Heart left ventricle (tissue), 16 donors: ENCODE measurements around the gene LRRC41. TPM values are rescaled to one million over a fixed set of nuclear protein-coding genes. Genes with fewer than 3 reads are reported as not detected.
A peak's percentile ranks its signal among the peaks of the same experiment; 100 is the strongest.
"Not testable (repeated sequence)": the region's sequence is repeated elsewhere in the genome, so short reads cannot be mapped to it uniquely, and the experiment has no call there.

Experiments used
- ATAC-seq, 4 donors: fragments of 200-7000 bp; cut with Tn5 transposase; one replicate each; pipeline ENCODE4 v1.9.1; 2020 to 2022; ENCODE audit warnings: moderate library complexity in 4 of 4, mild to moderate bottlenecking in 3 of 4, moderate number of reproducible peaks in 1 of 4
- DNase-seq, 5 donors: peaks; one replicate each; pipeline ENCODE4 v3.0.0-alpha.2; 2020
- H3K27ac ChIP-seq, 12 donors: fragments of 200-600 bp; sonication (generic) in 4 of 12; one replicate each; pipeline versions ENCODE4 v1.5.0 to v1.8.0; 2016 to 2022; ENCODE audit warnings: mild to moderate bottlenecking in 2 of 12
- H3K27me3 ChIP-seq, 9 donors: fragments of 200-600 bp; sonication (generic) in 2 of 9; one replicate each; pipeline versions ENCODE4 v1.5.1 to v1.8.0; 2016 to 2022; ENCODE audit warnings: mild to moderate bottlenecking in 3 of 9
- H3K36me3 ChIP-seq, 9 donors: fragments of 200-600 bp; sonication (generic) in 2 of 9; one replicate each; pipeline versions ENCODE4 v1.5.0 to v1.8.0; 2018 to 2022; ENCODE audit warnings: mild to moderate bottlenecking in 2 of 9
- H3K4me1 ChIP-seq, 12 donors: fragments of 200-600 bp; sonication (generic) in 4 of 12; one replicate each; pipeline versions ENCODE4 v1.5.0 to v1.8.0; 2016 to 2022; ENCODE audit warnings: mild to moderate bottlenecking in 3 of 12
- H3K4me3 ChIP-seq, 12 donors: fragments of 200-600 bp; sonication (generic) in 4 of 12; one replicate each; pipeline versions ENCODE4 v1.5.0 to v1.8.0; 2017 to 2022; ENCODE audit warnings: mild to moderate bottlenecking in 9 of 12, moderate library complexity in 4 of 12
- H3K9me3 ChIP-seq, 12 donors: fragments of 200-600 bp; sonication (generic) in 4 of 12; one replicate each; pipeline versions ENCODE4 v1.5.0 to v1.8.0; 2016 to 2022; ENCODE audit warnings: mild to moderate bottlenecking in 1 of 12
- POLR2A ChIP-seq, 2 donors: fragments of 450-650 bp; IDR thresholded peaks; one replicate each; pipeline ENCODE4 v1.6.1; 2017; ENCODE audit warnings: antibody characterized with exemption in 2 of 2, mild to moderate bottlenecking in 2 of 2, moderate library complexity in 2 of 2
- WGBS, 4 donors: extraction: QIAGEN DNeasy Blood & Tissue Kit in 2 of 4; methylation state at CpG; one replicate each; pipeline versions ENCODE4 v1.1.5 to v1.1.7; 2013 to 2018; 5-methylcytosine and 5-hydroxymethylcytosine counted together
- intact Hi-C, 10 donors: fragments of 100-400 bp; cut with DNase I; formaldehyde crosslinking; loops; one replicate each; pipeline versions ENCODE4 v1.11.1 to v1.14.2; 2022
- polyA plus RNA-seq, 2 donors: library from polyadenylated mRNA; stranded (reverse); fragments of 200-250 nt; gene quantifications; one replicate each; pipeline ENCODE4 v1.2.3, GENCODE V29; 2013
- total RNA-seq, 9 donors: library from RNA; depleted of rRNA in 2 of 9; stranded (reverse); fragments of >200 nt in 2 of 9; fragmentation: NEBNext Ultra II Directional in 3 of 9; extraction: Animal tissue kit (Norgen Biotek cat#: 25700) in 3 of 9; gene quantifications; one replicate each; pipeline versions ENCODE4 v1.1.0 to v1.2.4, GENCODE V29; 2016 to 2023
- TF ChIP-seq, protein P1 (sequence below), 12 donors: fragments of 200-600 bp; sonication (generic) in 4 of 12; IDR thresholded peaks; one replicate each; pipeline versions ENCODE4 v1.5.0 to v1.8.0; 2018 to 2022; ENCODE audit warnings: antibody characterized with exemption in 12 of 12, mild to moderate bottlenecking in 5 of 12
- donor health status: ischemic (EF 13 %, LVEDD 7.1; RV severe dilation, severe dysfunction).
- donor health status: healthy with polysubstance abuse.
- donor health status: DM: no; HTN: yes; CAD: no.
- donor health status: DM: no; HTN: no; CAD: no.
- donor health status: ischemic (EF 25% LVEDD 6.9; RV normal size, moderate dysfunction).
- donor health status: ischemic (EF 25% LVEDD 5.7; RV mildly dilated, moderate dysfunction).
- donor health status: healthy.
- donor health status: DM: yes; HTN: yes; CAD: no.
- donor health status: ischemic (EF 35%, LVEDD 5.7; RV mildly dilated, moderate dysfunction).
- donor health status: nonischemic (EF 11% LVEDD 7.7; RV severe dilation, severe dysfunction).
- donor health status: DM: yes; HTN: yes; CAD: no.
- donor health status: PGD.
- donor health status: ischemic (EF 29% LVEDD 5.4; RV normal size, mild dysfunction).
- donor health status: nonischemic (EF 23%, LVEDD 6.1; RV moderate dilation, normal function).

The LRRC41 gene
- total and polyA plus RNA-seq, 11 donors: 17.4 to 60.5 (median 44.1) TPM

DNA sequence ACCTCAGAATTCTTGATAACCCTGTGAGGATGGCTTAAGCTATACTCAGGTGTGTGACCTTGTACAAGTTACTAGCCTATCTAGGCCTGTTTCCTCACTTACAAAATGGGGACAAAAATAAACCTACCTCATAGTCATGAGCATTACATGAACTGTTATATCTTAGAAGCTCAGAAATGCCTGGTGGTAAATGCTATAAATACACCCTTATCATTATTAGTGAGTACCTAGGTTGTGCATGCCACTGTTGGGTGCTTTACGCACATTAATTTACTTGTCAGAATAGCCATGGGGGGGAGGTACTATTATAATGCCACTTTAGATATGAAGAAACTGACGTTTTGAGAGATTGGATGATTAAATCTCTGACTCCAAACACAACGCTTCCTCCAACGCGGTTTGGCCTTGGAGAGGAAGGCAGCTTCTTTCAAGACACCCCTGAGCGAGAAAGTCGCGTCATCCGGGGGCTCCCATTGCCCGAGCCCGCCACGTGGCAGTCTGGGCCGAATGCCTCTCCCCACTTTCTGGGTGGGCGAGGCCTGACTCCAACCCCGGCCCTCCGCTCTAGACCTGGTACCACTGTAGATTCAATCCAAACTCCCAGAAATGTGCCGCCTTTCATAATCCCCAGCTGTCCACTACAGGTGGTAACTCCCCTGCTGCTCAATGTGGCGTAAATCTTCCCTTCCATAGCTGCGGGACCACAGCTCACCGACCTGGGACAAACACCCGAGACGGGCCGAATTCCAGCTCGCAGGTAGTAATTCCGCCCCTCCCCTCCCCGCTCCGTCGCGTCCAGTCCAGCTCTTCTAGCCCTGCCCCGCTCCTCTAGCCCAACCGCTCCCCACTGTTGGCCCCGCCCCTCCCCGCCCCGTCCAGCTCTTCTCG lies 56.6 kb downstream of the LRRC41 start:
- H3K4me3 ChIP-seq: peak overlapping the region; percentile 28 to 81 (median 69)
- 2 to 4% (median 3%) methylated on average over 29 to 35 of the region's 35 CpGs for WGBS, 4 donors
- no peaks in the 10 kb centered on the region for H3K27me3 ChIP-seq
- peaks cover 0 to 18% (median 7%) of the 10 kb centered on the region in 12 donors for H3K4me1 ChIP-seq
- DNase-seq (peak; percentile 43 to 74 (median 59)), ATAC-seq (peak; percentile 85 to 92 (median 90))
- no peaks in the 10 kb centered on the region for H3K36me3 ChIP-seq
- peak overlapping the region; percentile 53 to 95 (median 82) for H3K27ac ChIP-seq
- TF ChIP-seq POLR2A (IDR thresholded peaks at IDR 0.05): peak in 1 of 2 donors; percentile 64
- TF ChIP-seq, protein P1, sequence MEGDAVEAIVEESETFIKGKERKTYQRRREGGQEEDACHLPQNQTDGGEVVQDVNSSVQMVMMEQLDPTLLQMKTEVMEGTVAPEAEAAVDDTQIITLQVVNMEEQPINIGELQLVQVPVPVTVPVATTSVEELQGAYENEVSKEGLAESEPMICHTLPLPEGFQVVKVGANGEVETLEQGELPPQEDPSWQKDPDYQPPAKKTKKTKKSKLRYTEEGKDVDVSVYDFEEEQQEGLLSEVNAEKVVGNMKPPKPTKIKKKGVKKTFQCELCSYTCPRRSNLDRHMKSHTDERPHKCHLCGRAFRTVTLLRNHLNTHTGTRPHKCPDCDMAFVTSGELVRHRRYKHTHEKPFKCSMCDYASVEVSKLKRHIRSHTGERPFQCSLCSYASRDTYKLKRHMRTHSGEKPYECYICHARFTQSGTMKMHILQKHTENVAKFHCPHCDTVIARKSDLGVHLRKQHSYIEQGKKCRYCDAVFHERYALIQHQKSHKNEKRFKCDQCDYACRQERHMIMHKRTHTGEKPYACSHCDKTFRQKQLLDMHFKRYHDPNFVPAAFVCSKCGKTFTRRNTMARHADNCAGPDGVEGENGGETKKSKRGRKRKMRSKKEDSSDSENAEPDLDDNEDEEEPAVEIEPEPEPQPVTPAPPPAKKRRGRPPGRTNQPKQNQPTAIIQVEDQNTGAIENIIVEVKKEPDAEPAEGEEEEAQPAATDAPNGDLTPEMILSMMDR (IDR thresholded peaks at IDR 0.05): no peak
- intact Hi-C loops: loop anchor here in 8 of 10 donors (1.0 to 10.0 kb wide), 6 partner anchors 54 to 101 kb away; partner anchors contain the start of genes NSUN4 (in 3 of the 8), LRRC41 (in 2 of the 8) and UQCRH (in 2 of the 8)
- no peaks in the 10 kb centered on the region for H3K9me3 ChIP-seq

DNA sequence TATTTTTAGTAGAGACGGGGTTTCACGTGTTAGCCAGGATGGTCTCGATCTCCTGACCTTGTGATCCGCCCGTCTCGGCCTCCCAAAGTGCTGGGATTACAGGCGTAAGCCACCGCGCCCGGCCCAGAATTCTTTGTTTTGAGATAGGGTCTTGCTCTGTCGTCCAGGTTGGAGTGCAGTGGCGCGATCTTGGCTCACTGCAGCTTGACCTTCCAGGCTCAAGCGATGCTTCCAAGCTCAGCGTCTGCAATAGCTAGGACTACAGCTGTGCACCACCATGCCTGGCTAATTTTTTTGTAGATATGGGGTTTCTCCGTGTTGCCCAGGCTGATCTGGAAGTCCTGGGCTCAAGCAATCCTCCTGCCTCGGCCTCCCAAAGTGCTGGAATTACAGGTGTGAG lies 57.3 kb downstream of the LRRC41 start:
- H3K36me3 ChIP-seq, H3K27me3 ChIP-seq, ATAC-seq, H3K9me3 ChIP-seq: not testable (repeated sequence)
- Histone ChIP-seq H3K27ac (peak overlapping the region in 10 of 12 donors; percentile 74 to 95 (median 85)), H3K4me1 (peaks cover 0 to 18% (median 7%) of the 10 kb centered on the region in 12 donors), H3K4me3 (peak overlapping the region in 1 of 12 donors; percentile 74)
- intact Hi-C loops: loop anchor here in 8 of 10 donors (2.0 to 10.0 kb wide), 5 partner anchors 55 to 101 kb away; partner anchors contain the start of genes NSUN4 (in 3 of the 8), LRRC41 (in 2 of the 8) and UQCRH (in 2 of the 8)
- 87 to 91% (median 88%) methylated on average over 16 to 17 of the region's 17 CpGs for WGBS, 4 donors
- DNase-seq: peak in 1 of 5 donors; percentile 30

DNA sequence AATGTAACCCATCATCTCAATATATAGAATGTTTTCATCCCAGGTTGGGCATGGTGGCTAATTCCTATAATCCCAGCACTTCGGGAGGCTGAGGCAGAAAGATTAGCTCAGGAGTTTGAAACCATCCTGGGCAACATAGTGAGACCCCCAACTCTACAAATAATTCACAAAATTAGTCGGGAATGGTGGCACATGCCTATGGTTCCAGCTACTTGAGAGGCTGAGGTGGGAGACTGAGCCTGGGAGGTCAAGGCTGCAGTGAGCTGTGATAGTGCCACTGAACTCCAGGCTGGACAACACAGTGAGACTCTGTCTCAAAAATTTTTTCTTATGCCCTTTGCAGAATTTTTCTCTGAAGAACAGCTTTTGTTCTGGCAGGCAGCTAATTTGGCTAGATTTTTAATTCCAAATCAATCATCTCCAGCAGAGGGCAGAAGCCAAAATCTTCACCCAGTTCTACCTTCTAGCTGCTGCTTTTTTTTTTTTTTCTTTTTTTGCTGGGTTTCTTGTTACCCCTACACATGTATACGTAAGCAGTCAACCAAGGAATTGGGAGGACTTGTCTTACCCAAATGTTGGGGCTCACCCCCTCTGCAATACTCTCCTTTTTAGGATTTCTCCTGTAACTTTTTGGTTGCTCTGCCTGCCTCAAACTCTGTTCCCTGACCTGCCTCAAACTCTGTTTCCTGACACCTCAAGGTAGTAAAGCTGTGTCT lies 58.6 kb downstream of the LRRC41 start:
- H3K27ac ChIP-seq: no peak overlapping the region

DNA sequence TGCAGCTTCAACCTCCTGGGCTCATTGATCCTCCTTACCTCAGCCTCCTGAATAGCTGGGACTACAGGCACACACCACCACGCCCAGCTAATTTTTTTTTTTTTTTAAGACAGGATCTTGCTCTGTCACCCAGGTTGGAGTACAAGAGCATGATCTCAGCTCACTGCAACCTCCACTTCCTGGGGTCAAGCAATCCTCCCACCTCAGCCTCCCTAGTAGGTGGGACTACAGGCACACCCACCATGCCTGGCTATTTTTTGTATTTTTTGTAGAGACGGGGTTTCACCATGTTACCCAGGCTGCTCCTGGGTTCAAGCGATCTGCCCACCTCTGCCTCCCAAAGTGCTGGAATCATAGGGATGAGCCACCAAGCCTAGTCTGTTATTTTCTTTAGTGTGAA lies 59.6 kb downstream of the LRRC41 start:
- not testable (repeated sequence) for H3K27ac ChIP-seq, ATAC-seq, H3K4me3 ChIP-seq, DNase-seq, H3K27me3 ChIP-seq, H3K9me3 ChIP-seq, H3K36me3 ChIP-seq
- peaks cover 0 to 18% (median 7%) of the 10 kb centered on the region in 12 donors for H3K4me1 ChIP-seq
- WGBS, 4 donors: 86 to 94% (median 89%) methylated on average over 3 of the region's 3 CpGs
- intact Hi-C loops: loop anchor here in 1 of 10 donors (10.0 kb wide), 1 partner anchor 61 kb away; the partner anchor contains the start of genes LRRC41 and UQCRH

More for the DNA sequence above, 58.6 kb downstream of the LRRC41 start:
- no peak for TF ChIP-seq POLR2A (IDR thresholded peaks at IDR 0.05)
- TF ChIP-seq, protein P1 (IDR thresholded peaks at IDR 0.05): peak in 9 of 12 donors; percentile 11 to 41 (median 27)
- no peaks in the 10 kb centered on the region for H3K36me3 ChIP-seq
- DNase-seq: no peak
- peaks cover 0 to 18% (median 7%) of the 10 kb centered on the region in 12 donors for H3K4me1 ChIP-seq
- H3K9me3 ChIP-seq: no peaks in the 10 kb centered on the region
- 61 to 74% (median 65%) methylated on average over 3 of the region's 3 CpGs for WGBS, 4 donors
- intact Hi-C loops: loop anchor here in 7 of 10 donors (5.0 to 10.0 kb wide), 4 partner anchors 57 to 102 kb away; partner anchors contain the start of genes NSUN4 (in 3 of the 7), LRRC41 (in 2 of the 7) and UQCRH (in 2 of the 7)
- ATAC-seq: no peak
- H3K4me3 ChIP-seq: no peak overlapping the region
- H3K27me3 ChIP-seq: no peaks in the 10 kb centered on the region
